M059J (cell line): Measurements from ENCODE around the gene LCA5L. TPM values are rescaled to one million over a fixed set of nuclear protein-coding genes. Genes with fewer than 3 reads are reported as not detected.
"Not testable (repeated sequence)": the region's sequence is repeated elsewhere in the genome, so short reads cannot be mapped to it uniquely, and the experiment has no call there.

Experiments
- DNase-seq: peaks from one replicate; pipeline ENCODE4 v3.0.0-alpha.2; 2012; ENCODE audit warnings: low read depth
- total RNA-seq: library from RNA; depleted of rRNA; stranded (reverse); fragments of >200 nt; shearing (Covaris generic); gene quantifications from 2 replicates; pipeline ENCODE4 v1.2.3, GENCODE V29; 2014

LCA5L gene
- total RNA-seq, 1 experiment from 2014 or later, result 1.8 TPM

GRCh38 chr21:39451332-39452206 lies 6.0 kb upstream of the LCA5L start, which contains the start of gene SH3BGR:
Gene SH3BGR (plus strand): TSS chr21:39451970. CDS start chr21:39452097, 127 bp downstream.
- DNase-seq, result peak; percentile 40

GRCh38 chr21:39447264-39447663 lies 1.7 kb upstream of the LCA5L start:
- peak; percentile 6 for DNase-seq

- peak; percentile 70 for DNase-seq
These were observed 977 bp downstream of the LCA5L start for GRCh38 chr21:39444421-39445180.

- DNase-seq, result peak; percentile 67
These were observed 3.8 kb downstream of the LCA5L start for GRCh38 chr21:39441502-39442475.

- no peak for DNase-seq
These were observed 6.3 kb downstream of the LCA5L start for GRCh38 chr21:39439232-39439631.

- peak; percentile 18 for DNase-seq
These were observed 10.6 kb downstream of the LCA5L start for GRCh38 chr21:39434950-39435349.

- no peak for DNase-seq
These were observed 14.6 kb downstream of the LCA5L start for GRCh38 chr21:39430954-39431353.

- no peak for DNase-seq
These were observed 15.1 kb downstream of the LCA5L start for GRCh38 chr21:39430457-39430856.

- no peak for DNase-seq
These were observed 15.6 kb downstream of the LCA5L start for GRCh38 chr21:39430016-39430415.

- no peak for DNase-seq
These were observed 16.1 kb downstream of the LCA5L start for GRCh38 chr21:39429445-39429844.

GRCh38 chr21:39422527-39423241 lies 22.9 kb downstream of the LCA5L start:
- DNase-seq, result no peak

GRCh38 chr21:39419204-39419603 lies 26.4 kb downstream of the LCA5L start:
- not testable (repeated sequence) for DNase-seq

GRCh38 chr21:39406065-39406464 lies 39.5 kb downstream of the LCA5L start:
- DNase-seq, result no peak

- no peak for DNase-seq
These were observed 45.4 kb downstream of the LCA5L start for GRCh38 chr21:39400173-39400572.

GRCh38 chr21:39397646-39398385 lies 47.8 kb downstream of the LCA5L start:
- DNase-seq, result no peak

- no peak for DNase-seq
These were observed 52.6 kb downstream of the LCA5L start for GRCh38 chr21:39392981-39393380.

GRCh38 chr21:39390212-39390765 lies 55.3 kb downstream of the LCA5L start:
- DNase-seq, result no peak

- no peak for DNase-seq
These were observed 56.8 kb downstream of the LCA5L start for GRCh38 chr21:39388811-39389155.

- peak; percentile 81 for DNase-seq
These were observed 57.4 kb downstream of the LCA5L start for GRCh38 chr21:39388038-39388810.
